Neural cell (in vitro differentiated cells): ENCODE data around the gene DKK2. TPM values are rescaled to one million over a fixed set of nuclear protein-coding genes. Genes with fewer than 3 reads are reported as not detected.

Source experiments
- H2AFZ ChIP-seq: fragments of 200-600, 300-800 bp; sonication (generic), shearing (Covaris generic); 2 replicates; pipeline ENCODE4 v1.6.0; 2014; ENCODE audit warnings: low read depth, mild to moderate bottlenecking, antibody characterized with exemption, low read length, moderate library complexity
- H3F3A ChIP-seq: fragments of 200-600 bp; shearing (Covaris generic); 2 replicates; pipeline ENCODE4 v1.6.1; 2016; ENCODE audit warnings: mild to moderate bottlenecking, moderate library complexity, mixed read lengths, antibody characterized with exemption, low read length; ENCODE audit not compliant: insufficient read depth, poor library complexity, severe bottlenecking
- H3K27ac ChIP-seq: fragments of 200-600, 300-800 bp; sonication (generic), shearing (Covaris generic); 2 replicates; pipeline ENCODE4 v1.5.1; 2014; ENCODE audit warnings: mild to moderate bottlenecking, low read length, moderate library complexity
- H3K27me3 ChIP-seq: fragments of 300-800, 200-600 bp; sonication (generic), shearing (Covaris generic); 2 replicates; pipeline ENCODE4 v1.6.0; 2014; ENCODE audit warnings: mild to moderate bottlenecking, low read depth, low read length, moderate library complexity; ENCODE audit not compliant: insufficient read depth
- H3K36me3 ChIP-seq: fragments of 300-800, 200-600 bp; sonication (generic), shearing (Covaris generic); 2 replicates; pipeline ENCODE4 v1.5.1; 2014; ENCODE audit warnings: mild to moderate bottlenecking, antibody characterized with exemption, low read length, moderate library complexity; ENCODE audit not compliant: insufficient read depth
- H3K4me2 ChIP-seq: fragments of 300-800, 200-600 bp; sonication (generic), shearing (Covaris generic); 2 replicates; pipeline ENCODE4 v1.6.0; 2014; ENCODE audit warnings: mild to moderate bottlenecking, low read length
- H3K4me3 ChIP-seq: fragments of 300-800, 200-600 bp; sonication (generic), shearing (Covaris generic); 2 replicates; pipeline ENCODE4 v1.5.1; 2014; ENCODE audit warnings: mild to moderate bottlenecking, low read length, moderate library complexity
- H3K79me2 ChIP-seq: fragments of 200-600 bp; shearing (Covaris generic); replicated peaks from 2 replicates; pipeline ENCODE4 v1.6.0; 2014; ENCODE audit warnings: mild to moderate bottlenecking, low read length, moderate library complexity; ENCODE audit not compliant: insufficient read depth
- H3K9ac ChIP-seq: fragments of 300-800, 200-600 bp; sonication (generic), shearing (Covaris generic); 2 replicates; pipeline ENCODE4 v1.6.1; 2016; ENCODE audit warnings: mild to moderate bottlenecking, low read length, mixed read lengths
- H3K9me2 ChIP-seq: fragments of 200-600 bp; shearing (Covaris generic); 2 replicates; pipeline ENCODE4 v1.6.1; 2016; ENCODE audit warnings: mild to moderate bottlenecking, low read length, mixed read lengths; ENCODE audit not compliant: insufficient read depth
- H3K9me3 ChIP-seq: fragments of 200-600, 300-800 bp; sonication (generic), shearing (Covaris generic); 2 replicates; pipeline ENCODE4 v1.6.1; 2016; ENCODE audit warnings: mild to moderate bottlenecking, mixed run types, low read length, moderate library complexity, mixed read lengths
- H4K20me1 ChIP-seq: fragments of 200-600 bp; shearing (Covaris generic); 2 replicates; pipeline ENCODE4 v1.6.1; 2016; ENCODE audit warnings: mild to moderate bottlenecking, mixed run types; ENCODE audit not compliant: insufficient read depth
- EZH2 ChIP-seq: fragments of 200-600, 300-800 bp; shearing (Covaris generic), sonication (generic); IDR thresholded peaks from 2 replicates; pipeline ENCODE4 v1.6.1; 2014; ENCODE audit warnings: antibody characterized with exemption, low read length, borderline replicate concordance, mild to moderate bottlenecking; ENCODE audit not compliant: insufficient read depth, poor library complexity, severe bottlenecking
- MXI1 ChIP-seq: fragments of 450-650 bp; conservative IDR thresholded peaks from 2 replicates; pipeline ENCODE4 v1.6.1; 2014; ENCODE audit warnings: antibody characterized with exemption, mild to moderate bottlenecking; ENCODE audit not compliant: poor library complexity, severe bottlenecking
- POLR2AphosphoS5 ChIP-seq: IDR thresholded peaks from 2 replicates; pipeline ENCODE4 v1.6.1; 2012
- RAD21 ChIP-seq: fragments of 450-650 bp; conservative IDR thresholded peaks from 2 replicates; pipeline ENCODE4 v1.6.1; 2014; ENCODE audit warnings: antibody characterized with exemption, mild to moderate bottlenecking, moderate library complexity
- REST ChIP-seq: IDR thresholded peaks from 2 replicates; pipeline ENCODE4 v1.6.1; 2012; ENCODE audit warnings: borderline replicate concordance
- SMC3 ChIP-seq: fragments of 450-650 bp; conservative IDR thresholded peaks from 2 replicates; pipeline ENCODE4 v1.6.1; 2014; ENCODE audit warnings: antibody characterized with exemption, mild to moderate bottlenecking, moderate library complexity; ENCODE audit not compliant: poor library complexity
- TAF1 ChIP-seq: IDR thresholded peaks from 2 replicates; pipeline ENCODE4 v1.6.1; 2012; ENCODE audit warnings: low read depth
- polyA plus RNA-seq: library from polyadenylated mRNA; depleted of rRNA; stranded (reverse); fragments of >200 nt; gene quantifications from 2 replicates; pipeline ENCODE4 v1.2.3, GENCODE V29; 2014
- TF ChIP-seq, protein P1 (sequence below): fragments of 450-650 bp; IDR thresholded peaks from 2 replicates; pipeline ENCODE4 v1.5.1; 2014; ENCODE audit warnings: antibody characterized with exemption, mild to moderate bottlenecking, moderate library complexity; ENCODE audit not compliant: poor library complexity, severe bottlenecking

The DKK2 gene
- polyA plus RNA-seq, 1 donor from 2014 or later: 0.33 TPM

DNA sequence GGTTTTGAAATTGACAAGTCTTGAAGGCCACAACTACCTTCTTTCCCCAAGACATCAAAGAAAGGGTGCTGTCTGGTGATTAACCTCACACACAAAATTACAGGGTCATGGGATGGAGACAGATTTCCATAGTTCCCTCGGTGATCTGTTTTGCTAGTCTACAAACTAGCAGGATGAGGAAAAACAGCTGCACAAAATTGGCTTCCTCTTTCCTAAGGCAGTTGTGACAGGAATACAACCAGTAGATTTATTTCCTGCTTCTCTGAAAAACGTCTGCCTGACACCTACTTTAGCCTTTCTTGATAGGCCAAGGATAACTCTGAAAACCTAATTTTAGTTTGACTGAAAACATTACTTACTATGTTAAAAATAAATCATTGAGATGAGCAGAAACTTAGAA is 39.6 kb downstream of the DKK2 start:
- H4K20me1 ChIP-seq: no peaks in the 10 kb centered on the region
- TF ChIP-seq MXI1: no peak

GRCh38 chr4:106993827-106994226 is 42.3 kb downstream of the DKK2 start:
- TF ChIP-seq TAF1 (no peak), REST (no peak), RAD21 (no peak), MXI1 (no peak), EZH2 (no peak), POLR2AphosphoS5 (no peak), SMC3 (no peak)
- TF ChIP-seq, protein P1, sequence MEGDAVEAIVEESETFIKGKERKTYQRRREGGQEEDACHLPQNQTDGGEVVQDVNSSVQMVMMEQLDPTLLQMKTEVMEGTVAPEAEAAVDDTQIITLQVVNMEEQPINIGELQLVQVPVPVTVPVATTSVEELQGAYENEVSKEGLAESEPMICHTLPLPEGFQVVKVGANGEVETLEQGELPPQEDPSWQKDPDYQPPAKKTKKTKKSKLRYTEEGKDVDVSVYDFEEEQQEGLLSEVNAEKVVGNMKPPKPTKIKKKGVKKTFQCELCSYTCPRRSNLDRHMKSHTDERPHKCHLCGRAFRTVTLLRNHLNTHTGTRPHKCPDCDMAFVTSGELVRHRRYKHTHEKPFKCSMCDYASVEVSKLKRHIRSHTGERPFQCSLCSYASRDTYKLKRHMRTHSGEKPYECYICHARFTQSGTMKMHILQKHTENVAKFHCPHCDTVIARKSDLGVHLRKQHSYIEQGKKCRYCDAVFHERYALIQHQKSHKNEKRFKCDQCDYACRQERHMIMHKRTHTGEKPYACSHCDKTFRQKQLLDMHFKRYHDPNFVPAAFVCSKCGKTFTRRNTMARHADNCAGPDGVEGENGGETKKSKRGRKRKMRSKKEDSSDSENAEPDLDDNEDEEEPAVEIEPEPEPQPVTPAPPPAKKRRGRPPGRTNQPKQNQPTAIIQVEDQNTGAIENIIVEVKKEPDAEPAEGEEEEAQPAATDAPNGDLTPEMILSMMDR: no peak
- no peaks in the 10 kb centered on the region for H3K9me2 ChIP-seq
- H3K27ac ChIP-seq: no peak overlapping the region
- no peak overlapping the region for H2AFZ ChIP-seq
- H3F3A ChIP-seq: no peaks in the 10 kb centered on the region
- H3K27me3 ChIP-seq: no peaks in the 10 kb centered on the region
- no peaks in the 10 kb centered on the region for H3K36me3 ChIP-seq
- H3K4me2 ChIP-seq: no peak overlapping the region
- H3K4me3 ChIP-seq: no peak overlapping the region
- no peak overlapping the region for H3K9ac ChIP-seq
- no peaks in the 10 kb centered on the region for H4K20me1 ChIP-seq
- H3K79me2 ChIP-seq: no peaks in the 10 kb centered on the region
- no peaks in the 10 kb centered on the region for H3K9me3 ChIP-seq

More for the DNA sequence above, 39.6 kb downstream of the DKK2 start:
- no peaks in the 10 kb centered on the region for H3K79me2 ChIP-seq
- no peak overlapping the region for H3K4me2 ChIP-seq
- no peaks in the 10 kb centered on the region for H3K36me3 ChIP-seq
- H3K27ac ChIP-seq: no peak overlapping the region
- H3F3A ChIP-seq: no peaks in the 10 kb centered on the region
- H3K4me3 ChIP-seq: no peak overlapping the region
- H3K9me3 ChIP-seq: no peaks in the 10 kb centered on the region
- no peaks in the 10 kb centered on the region for H3K27me3 ChIP-seq
- no peaks in the 10 kb centered on the region for H3K9me2 ChIP-seq
- H2AFZ ChIP-seq: no peak overlapping the region
- H3K9ac ChIP-seq: no peak overlapping the region

- Histone ChIP-seq H3K27me3 (no peaks in the 10 kb centered on the region), H3F3A (no peaks in the 10 kb centered on the region), H3K9me2 (no peaks in the 10 kb centered on the region), H3K4me3 (no peak overlapping the region), H4K20me1 (no peaks in the 10 kb centered on the region), H3K79me2 (no peaks in the 10 kb centered on the region), H3K4me2 (no peak overlapping the region), H3K9ac (no peak overlapping the region), H3K36me3 (no peaks in the 10 kb centered on the region), H3K9me3 (no peaks in the 10 kb centered on the region), H2AFZ (no peak overlapping the region), H3K27ac (no peak overlapping the region)
- TF ChIP-seq SMC3: no peak
These were observed 48.8 kb downstream of the DKK2 start for GRCh38 chr4:106987311-106987710.
